HG03175 (cell line): Measurements from ENCODE around the gene TUBB3.

Experiments used
- ATAC-seq: cut with Tn5 transposase; IDR thresholded peaks from one replicate; pipeline ENCODE4 v1.9.1; 2021; ENCODE audit warnings: mild to moderate bottlenecking, moderate library complexity; ENCODE audit not compliant: unreplicated experiment

The TUBB3 gene

GRCh38 chr16:89936508-89936907 lies 13.4 kb downstream of the TUBB3 start:
- ATAC-seq: no peak

GRCh38 chr16:89936981-89937380 lies 13.8 kb downstream of the TUBB3 start:
- ATAC-seq: no peak

- no peak for ATAC-seq
Measured at GRCh38 chr16:89938175-89938885, 15.2 kb downstream of the TUBB3 start.

- ATAC-seq: no peak
Measured at GRCh38 chr16:89944773-89945172, 21.6 kb downstream of the TUBB3 start.

GRCh38 chr16:89945654-89946053 lies 22.5 kb downstream of the TUBB3 start:
- ATAC-seq: no peak

- no peak for ATAC-seq
Measured at GRCh38 chr16:89946515-89946914, 23.4 kb downstream of the TUBB3 start.

- no peak for ATAC-seq
Measured at GRCh38 chr16:89949121-89949742, 26.1 kb downstream of the TUBB3 start.

- no peak for ATAC-seq
Measured at GRCh38 chr16:89949756-89950155, 26.6 kb downstream of the TUBB3 start.

- no peak for ATAC-seq
Measured at GRCh38 chr16:89951509-89951908, 28.4 kb downstream of the TUBB3 start.

- ATAC-seq: no peak
Measured at GRCh38 chr16:89952049-89952448, 28.9 kb downstream of the TUBB3 start.

GRCh38 chr16:89952551-89952950 lies 29.4 kb downstream of the TUBB3 start:
- ATAC-seq: no peak

GRCh38 chr16:89953671-89954406 lies 30.7 kb downstream of the TUBB3 start:
- ATAC-seq: peak; percentile 77

- no peak for ATAC-seq
Measured at GRCh38 chr16:89954462-89954861, 31.3 kb downstream of the TUBB3 start.

GRCh38 chr16:89955001-89955685 lies 32.0 kb downstream of the TUBB3 start:
- ATAC-seq: no peak

- ATAC-seq: no peak
Measured at GRCh38 chr16:89956505-89957215, 33.5 kb downstream of the TUBB3 start.

- no peak for ATAC-seq
Measured at GRCh38 chr16:89957216-89957785, 34.2 kb downstream of the TUBB3 start.

- ATAC-seq: no peak
Measured at GRCh38 chr16:89958068-89958467, 34.9 kb downstream of the TUBB3 start.

- ATAC-seq: no peak
Measured at GRCh38 chr16:89958596-89958995, 35.5 kb downstream of the TUBB3 start.

GRCh38 chr16:89960966-89961365 lies 37.8 kb downstream of the TUBB3 start:
- ATAC-seq: no peak

GRCh38 chr16:89961920-89962319 lies 38.8 kb downstream of the TUBB3 start:
- ATAC-seq: no peak
